CD4-positive, alpha-beta memory T cell (primary cell): ENCODE results near the gene CCDC117. TPM values are rescaled to one million over a fixed set of nuclear protein-coding genes. Genes with fewer than 3 reads are reported as not detected.
"Not testable (repeated sequence)": the region's sequence is repeated elsewhere in the genome, so short reads cannot be mapped to it uniquely, and the experiment has no call there.

Experiments
- CTCF ChIA-PET: fragments of 350-600 bp; sonication (Branson Sonifier 250); formaldehyde crosslinking; loops from one replicate; lab custom pipeline; 2021; ENCODE audit warnings: inconsistent platforms; ENCODE audit not compliant: partially characterized antibody; lab: Charles Lee
- POLR2A ChIA-PET: fragments of 350-600 bp; sonication (Branson Sonifier 250); formaldehyde crosslinking; loops from one replicate; lab custom pipeline; 2021; ENCODE audit not compliant: partially characterized antibody; lab: Charles Lee
- DNase-seq, 5 donors: peaks; one replicate each; pipeline versions ENCODE4 v3.0.0 to v3.0.0-alpha.2; 2020 to 2022; ENCODE audit warnings: mixed read lengths in 1 of 5
- H3K27ac ChIP-seq: one replicate; pipeline ENCODE4 v1.7.0; 2013; ENCODE audit warnings: low read depth, low read length
- H3K27me3 ChIP-seq: 2 replicates; pipeline ENCODE4 v1.7.0; 2013; ENCODE audit warnings: mild to moderate bottlenecking, low read length, moderate library complexity; ENCODE audit not compliant: insufficient read depth
- H3K36me3 ChIP-seq: 2 replicates; pipeline ENCODE4 v1.7.0; 2013; ENCODE audit warnings: mild to moderate bottlenecking, low read length, moderate library complexity; ENCODE audit not compliant: insufficient read depth
- H3K4me1 ChIP-seq: 2 replicates; pipeline ENCODE4 v1.7.0; 2013; ENCODE audit warnings: mild to moderate bottlenecking, low read length, moderate library complexity; ENCODE audit not compliant: insufficient read depth
- H3K4me3 ChIP-seq, 2 donors: one replicate each; pipeline ENCODE4 v1.7.0; 2013; ENCODE audit warnings: low read length in 2 of 2, mild to moderate bottlenecking in 1 of 2
- H3K9me3 ChIP-seq, 2 donors: one replicate each; pipeline ENCODE4 v1.7.0; 2013; ENCODE audit warnings: low read length in 2 of 2, control low read depth in 1 of 2; ENCODE audit not compliant: control insufficient read depth in 1 of 2
- H3K27ac Mint-ChIP-seq, 7 donors: one replicate each; pipeline ENCODE4 v1.8.0; 2020 to 2021; ENCODE audit warnings: mixed read lengths in 7 of 7, mild to moderate bottlenecking in 6 of 7, inconsistent platforms in 3 of 7, moderate library complexity in 3 of 7
- H3K27me3 Mint-ChIP-seq, 2 donors: one replicate each; pipeline ENCODE4 v1.8.0; 2020 to 2021; ENCODE audit warnings: mixed read lengths in 2 of 2
- H3K36me3 Mint-ChIP-seq, 2 donors: one replicate each; pipeline ENCODE4 v1.8.0; 2020 to 2021; ENCODE audit warnings: mixed read lengths in 2 of 2, inconsistent platforms in 1 of 2, mild to moderate bottlenecking in 1 of 2
- H3K4me1 Mint-ChIP-seq, 4 donors: one replicate each; pipeline ENCODE4 v1.8.0; 2020 to 2021; ENCODE audit warnings: mixed read lengths in 4 of 4, mild to moderate bottlenecking in 1 of 4
- H3K4me3 Mint-ChIP-seq, 8 donors: one replicate each; pipeline ENCODE4 v1.8.0; 2020 to 2021; ENCODE audit warnings: mixed read lengths in 8 of 8, mild to moderate bottlenecking in 7 of 8, moderate library complexity in 6 of 8, inconsistent platforms in 3 of 8
- H3K9me3 Mint-ChIP-seq, 8 donors: one replicate each; pipeline ENCODE4 v1.8.0; 2020 to 2021; ENCODE audit warnings: mixed read lengths in 8 of 8, mild to moderate bottlenecking in 5 of 8, inconsistent platforms in 3 of 8, moderate library complexity in 1 of 8
- intact Hi-C: fragments of 100-400 bp; cut with micrococcal nuclease; formaldehyde crosslinking; loops from one replicate; pipeline ENCODE4 v1.15.1; 2023
- polyA plus RNA-seq, 2 donors: library from polyadenylated mRNA; unstranded; fragments of 300-500 nt; fragmentation: Illumina TruSeq; gene quantifications; one replicate each; pipeline ENCODE4 v1.2.3, GENCODE V29; 2021
- total RNA-seq, 2 experiments: library from RNA; stranded (reverse); gene quantifications; one replicate each; pipeline ENCODE4 v1.2.3, GENCODE V29; 2021

CCDC117 gene
- total and polyA plus RNA-seq, 4 experiments from 2014 or later: 7.2 to 20.6 (median 15.2) TPM

DNA sequence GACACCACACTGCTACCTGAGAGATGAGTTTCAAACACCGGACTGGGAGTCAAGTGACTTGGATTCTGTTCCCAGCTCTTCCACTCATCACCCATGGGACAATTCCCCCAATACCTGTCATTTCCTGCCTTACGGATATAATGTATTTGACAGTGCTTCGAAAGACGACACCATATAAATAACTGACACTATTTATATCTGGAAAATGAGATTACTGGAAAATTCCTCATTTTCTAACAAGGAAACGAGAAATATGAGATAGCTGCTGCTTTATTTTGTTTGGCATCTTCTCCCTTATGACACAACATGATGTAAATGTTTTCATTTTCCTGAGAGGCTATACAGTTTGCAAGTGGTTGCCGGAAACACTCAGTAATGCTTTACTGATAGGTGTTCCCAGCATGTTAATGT lies 22.0 kb upstream of the CCDC117 start:
- H3K9me3 Mint-ChIP-seq: no peaks in the 10 kb centered on the region
- ChIA-PET CTCF (interaction anchor here (0.6 to 1.4 kb wide), 3 partner anchors 23 to 149 kb away, joined by 3 read pairs; no protein-coding TSS in a partner anchor), POLR2A (no interaction called here)
- H3K27me3 ChIP-seq: no peaks in the 10 kb centered on the region
- H3K36me3 Mint-ChIP-seq: peaks cover 21 to 27% of the 10 kb centered on the region in 2 donors
- peak overlapping the region in 1 of 7 donors; percentile 56 for H3K27ac Mint-ChIP-seq
- no peak overlapping the region for H3K27ac ChIP-seq
- peaks cover 4% of the 10 kb centered on the region for H3K36me3 ChIP-seq
- H3K9me3 ChIP-seq: no peaks in the 10 kb centered on the region
- intact Hi-C loops: no loop called here
- H3K4me3 Mint-ChIP-seq: no peak overlapping the region
- no peak for DNase-seq
- H3K4me3 ChIP-seq: no peak overlapping the region
- peaks cover 4 to 11% (median 9%) of the 10 kb centered on the region in 4 donors for H3K4me1 Mint-ChIP-seq
- no peaks in the 10 kb centered on the region for H3K4me1 ChIP-seq
- H3K27me3 Mint-ChIP-seq: no peaks in the 10 kb centered on the region

- H3K36me3 Mint-ChIP-seq: peaks cover 10 to 13% of the 10 kb centered on the region in 2 donors
- POLR2A ChIA-PET, H3K9me3 ChIP-seq, H3K9me3 Mint-ChIP-seq, H3K27me3 ChIP-seq, DNase-seq, H3K4me1 ChIP-seq, H3K4me1 Mint-ChIP-seq, H3K4me3 ChIP-seq, H3K4me3 Mint-ChIP-seq, H3K27ac ChIP-seq, H3K36me3 ChIP-seq, H3K27me3 Mint-ChIP-seq, H3K27ac Mint-ChIP-seq, intact Hi-C loops: not testable (repeated sequence)
- CTCF ChIA-PET: interaction anchor here (0.9 to 1.0 kb wide), 2 partner anchors 9 to 33 kb away, joined by 3 read pairs; no protein-coding TSS in a partner anchor
Measured at GRCh38 chr22:28754512-28754911, 18.0 kb upstream of the CCDC117 start.

- no peaks in the 10 kb centered on the region for H3K4me1 ChIP-seq
- DNase-seq: no peak
- Mint-ChIP-seq H3K36me3 (peaks cover 3 to 8% of the 10 kb centered on the region in 2 donors), H3K4me1 (no peaks in the 10 kb centered on the region), H3K27ac (no peak overlapping the region), H3K27me3 (no peaks in the 10 kb centered on the region), H3K4me3 (no peak overlapping the region), H3K9me3 (no peaks in the 10 kb centered on the region)
- no peaks in the 10 kb centered on the region for H3K9me3 ChIP-seq
- intact Hi-C loops: no loop called here
- no peak overlapping the region for H3K27ac ChIP-seq
- H3K27me3 ChIP-seq: no peaks in the 10 kb centered on the region
- H3K4me3 ChIP-seq: no peak overlapping the region
- POLR2A ChIA-PET: no interaction called here
- CTCF ChIA-PET: no interaction called here
- H3K36me3 ChIP-seq: no peaks in the 10 kb centered on the region
Measured at GRCh38 chr22:28759861-28760560, 12.5 kb upstream of the CCDC117 start.

GRCh38 chr22:28761449-28761755 lies 11.1 kb upstream of the CCDC117 start:
- H3K36me3 Mint-ChIP-seq: peaks cover 3 to 8% of the 10 kb centered on the region in 2 donors
- Histone ChIP-seq H3K4me3 (no peak overlapping the region), H3K36me3 (no peaks in the 10 kb centered on the region), H3K9me3 (no peaks in the 10 kb centered on the region), H3K27me3 (no peaks in the 10 kb centered on the region), H3K4me1 (no peaks in the 10 kb centered on the region), H3K27ac (no peak overlapping the region)
- no peaks in the 10 kb centered on the region for H3K4me1 Mint-ChIP-seq
- H3K9me3 Mint-ChIP-seq: no peaks in the 10 kb centered on the region
- H3K27me3 Mint-ChIP-seq: no peaks in the 10 kb centered on the region
- intact Hi-C loops: no loop called here
- no peak overlapping the region for H3K4me3 Mint-ChIP-seq
- no peak for DNase-seq
- ChIA-PET POLR2A (interaction anchor here (0.9 kb wide), 1 partner anchor 19 kb away, joined by 4 read pairs; the partner anchor contains the start of genes CHEK2 and HSCB), CTCF (no interaction called here)
- H3K27ac Mint-ChIP-seq: no peak overlapping the region

DNA sequence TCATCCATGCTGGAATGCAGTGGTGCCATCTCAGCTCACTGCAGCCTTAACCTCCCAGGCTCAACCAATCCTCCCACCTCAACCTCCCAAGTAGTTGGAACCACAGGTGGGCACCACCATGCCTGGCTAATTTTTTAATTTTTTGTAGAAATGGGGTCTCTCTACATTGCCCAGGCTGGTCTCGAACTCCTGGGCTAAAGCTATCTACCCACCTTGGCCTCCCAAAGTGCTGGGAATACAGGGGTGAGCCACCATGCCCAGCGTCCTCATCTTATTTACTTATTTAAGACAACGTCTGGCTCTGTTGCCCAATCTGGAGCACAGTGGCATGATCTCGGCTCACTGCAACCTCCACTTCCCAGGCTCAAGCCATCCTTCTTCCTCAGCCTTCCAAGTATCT lies 10.5 kb upstream of the CCDC117 start:
- H3K36me3 ChIP-seq, H3K4me3 ChIP-seq, H3K9me3 Mint-ChIP-seq, H3K27ac Mint-ChIP-seq, H3K27ac ChIP-seq, H3K27me3 Mint-ChIP-seq, H3K4me1 ChIP-seq, H3K9me3 ChIP-seq, intact Hi-C loops, H3K27me3 ChIP-seq, POLR2A ChIA-PET, H3K4me3 Mint-ChIP-seq, H3K4me1 Mint-ChIP-seq, CTCF ChIA-PET, DNase-seq, H3K36me3 Mint-ChIP-seq: not testable (repeated sequence)

DNA sequence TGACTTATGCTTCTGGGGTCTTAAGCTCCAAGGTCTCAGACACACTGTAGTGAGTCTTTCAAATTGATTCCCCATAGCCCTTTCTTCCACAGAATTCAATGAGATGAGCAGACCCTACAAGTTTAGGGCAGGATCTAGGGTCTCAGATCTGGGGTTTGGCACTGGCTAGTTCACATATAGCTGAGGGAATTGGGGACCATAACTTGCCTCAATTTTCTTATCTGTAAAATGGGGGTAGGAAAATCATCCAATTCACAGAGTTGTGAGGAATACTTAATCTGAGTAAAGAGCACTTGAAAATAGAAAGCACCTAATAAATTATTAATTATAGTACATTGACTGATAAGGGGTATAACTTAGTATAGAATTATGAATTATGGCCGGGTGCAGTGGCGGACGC lies 5.9 kb upstream of the CCDC117 start:
- Histone ChIP-seq H3K4me3 (no peak overlapping the region), H3K9me3 (no peaks in the 10 kb centered on the region), H3K4me1 (no peaks in the 10 kb centered on the region), H3K27ac (no peak overlapping the region), H3K27me3 (no peaks in the 10 kb centered on the region), H3K36me3 (no peaks in the 10 kb centered on the region)
- H3K36me3 Mint-ChIP-seq: no peaks in the 10 kb centered on the region
- intact Hi-C loops: no loop called here
- no peak overlapping the region for H3K27ac Mint-ChIP-seq
- CTCF ChIA-PET: no interaction called here
- POLR2A ChIA-PET: no interaction called here
- H3K27me3 Mint-ChIP-seq: no peaks in the 10 kb centered on the region
- H3K4me1 Mint-ChIP-seq: no peaks in the 10 kb centered on the region
- no peaks in the 10 kb centered on the region for H3K9me3 Mint-ChIP-seq
- no peak for DNase-seq
- H3K4me3 Mint-ChIP-seq: no peak overlapping the region

DNA sequence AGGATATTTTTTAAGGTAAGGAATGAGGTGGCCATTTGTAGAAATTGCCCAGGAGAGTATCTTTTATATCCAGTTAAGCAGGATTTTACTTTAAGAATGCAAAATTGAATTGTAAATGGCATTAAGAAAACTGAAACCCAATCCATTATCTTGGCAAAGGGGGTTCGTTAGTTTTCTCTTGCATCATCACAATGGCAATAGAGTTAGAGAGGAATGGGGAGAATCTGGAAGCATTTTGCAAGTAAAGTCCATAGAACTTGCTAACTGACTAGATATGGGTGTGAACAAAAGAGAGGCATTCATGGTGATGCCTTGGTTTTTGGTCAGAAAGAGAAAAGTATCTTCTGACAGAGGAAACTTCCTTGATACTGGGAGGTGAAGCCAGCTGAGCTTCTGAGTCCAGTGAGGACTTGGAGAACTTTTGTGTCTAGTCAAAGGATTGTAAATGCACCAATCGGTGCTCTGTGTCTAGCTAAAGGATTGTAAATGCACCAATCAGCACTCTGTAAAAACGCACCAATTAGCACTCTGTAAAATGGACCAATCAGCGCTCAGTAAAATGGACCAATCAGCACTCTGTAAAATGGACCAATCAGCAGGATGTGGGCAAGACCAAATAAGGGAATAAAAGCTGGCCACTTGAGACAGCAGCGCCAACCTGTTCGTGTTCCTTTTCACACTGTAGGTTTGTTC lies 3.6 kb upstream of the CCDC117 start:
- Mint-ChIP-seq H3K9me3 (no peaks in the 10 kb centered on the region), H3K4me3 (no peak overlapping the region), H3K27ac (no peak overlapping the region), H3K4me1 (peaks cover 8 to 14% (median 10%) of the 10 kb centered on the region in 4 donors), H3K27me3 (no peaks in the 10 kb centered on the region), H3K36me3 (peaks cover 5 to 9% of the 10 kb centered on the region in 2 donors)
- no peak overlapping the region for H3K27ac ChIP-seq
- ChIA-PET POLR2A (no interaction called here), CTCF (no interaction called here)
- H3K27me3 ChIP-seq: no peaks in the 10 kb centered on the region
- no peaks in the 10 kb centered on the region for H3K36me3 ChIP-seq
- H3K4me1 ChIP-seq: peaks cover 8% of the 10 kb centered on the region
- intact Hi-C loops: no loop called here
- no peaks in the 10 kb centered on the region for H3K9me3 ChIP-seq
- no peak overlapping the region for H3K4me3 ChIP-seq
- no peak for DNase-seq
